NCI-H1436 treated with DMSO at 0.1 percent for 48 hours (cell line): ENCODE measurements around the gene MED15.
"Not testable (repeated sequence)": the region's sequence is repeated elsewhere in the genome, so short reads cannot be mapped to it uniquely, and the experiment has no call there.

ENCODE experiments used
- DNase-seq: peaks from one replicate; lab custom pipeline; 2025; lab: John Stamatoyannopoulos, UW

MED15 gene

GRCh38 chr22:20532256-20532993, 25.0 kb downstream of the MED15 start:
- no peak for DNase-seq

- DNase-seq = no peak
These were observed 25.9 kb downstream of the MED15 start for GRCh38 chr22:20533095-20533878.

GRCh38 chr22:20533879-20534265, 26.5 kb downstream of the MED15 start:
- DNase-seq = no peak

- DNase-seq = no peak
These were observed 29.3 kb downstream of the MED15 start for GRCh38 chr22:20536590-20537324.

- DNase-seq = no peak
These were observed 29.9 kb downstream of the MED15 start for GRCh38 chr22:20537325-20537756.

- DNase-seq = no peak
These were observed 30.6 kb downstream of the MED15 start for GRCh38 chr22:20537983-20538382.

- DNase-seq = not testable (repeated sequence)
These were observed 31.5 kb downstream of the MED15 start for GRCh38 chr22:20538875-20539274.

GRCh38 chr22:20542055-20542454, 34.6 kb downstream of the MED15 start:
- no peak for DNase-seq

GRCh38 chr22:20542736-20543135, 35.3 kb downstream of the MED15 start:
- DNase-seq = no peak

- DNase-seq = not testable (repeated sequence)
These were observed 37.9 kb downstream of the MED15 start for GRCh38 chr22:20545318-20545634.

GRCh38 chr22:20545681-20546521, 38.5 kb downstream of the MED15 start:
- DNase-seq = no peak

GRCh38 chr22:20546541-20546950, 39.1 kb downstream of the MED15 start:
- DNase-seq = no peak

GRCh38 chr22:20547029-20547428, 39.6 kb downstream of the MED15 start:
- DNase-seq = no peak

- DNase-seq = no peak
These were observed 41.4 kb downstream of the MED15 start for GRCh38 chr22:20548806-20549205.

- no peak for DNase-seq
These were observed 41.9 kb downstream of the MED15 start for GRCh38 chr22:20549232-20549841.

GRCh38 chr22:20550057-20550817, 42.8 kb downstream of the MED15 start:
- DNase-seq = no peak

- DNase-seq = no peak
These were observed 43.7 kb downstream of the MED15 start for GRCh38 chr22:20550851-20551744.

GRCh38 chr22:20551805-20552442, 44.5 kb downstream of the MED15 start:
- no peak for DNase-seq
